ENCODE results near the gene ST6GALNAC1. TPM values are rescaled to one million over a fixed set of nuclear protein-coding genes. Genes with fewer than 3 reads are reported as not detected.

Gene ST6GALNAC1
- total and polyA plus RNA-seq, 12 donors: 1.9 to 7.3 (median 3.5) TPM

DNA sequence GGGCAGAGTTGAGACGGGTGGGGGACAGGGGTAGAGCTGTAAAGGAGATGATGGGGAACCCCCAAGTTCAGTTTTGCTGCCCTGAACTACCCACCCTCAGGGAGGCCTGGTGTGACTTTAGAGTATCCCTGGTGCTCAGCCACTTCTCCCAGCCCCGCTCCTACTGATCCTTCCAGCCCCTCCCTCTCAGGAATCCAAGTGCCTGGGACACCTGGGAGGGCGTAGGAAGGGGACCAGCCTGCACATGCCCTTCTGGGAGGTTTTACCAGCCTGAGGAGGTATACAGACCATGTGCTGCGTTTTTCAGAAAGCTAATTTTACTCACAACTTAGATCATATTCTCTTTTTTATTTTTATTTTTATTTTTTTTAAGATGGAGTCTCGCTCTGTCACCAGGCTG, 62.0 kb downstream of the ST6GALNAC1 start:
- Histone ChIP-seq H3K4me1 (peaks cover 0 to 22% (median 16%) of the 10 kb centered on the region in 9 donors), H3K4me3 (no peak overlapping the region), H3K27me3 (peaks cover 0 to 26% (median 0%) of the 10 kb centered on the region in 7 donors), H3K9me3 (no peaks in the 10 kb centered on the region), H3K27ac (no peak overlapping the region), H3K36me3 (no peaks in the 10 kb centered on the region)
- intact Hi-C loops (cut with DNase I): no loop called here
- WGBS, 2 donors: 88 to 91% methylated on average over 5 of the region's 5 CpGs
- TF ChIP-seq CTCF (IDR thresholded peaks at IDR 0.05): no peak
- ATAC-seq (no peak), DNase-seq (no peak)

GRCh38 chr17:76579281-76579680, 64.3 kb downstream of the ST6GALNAC1 start:
- intact Hi-C loops (cut with DNase I): no loop called here
- Histone ChIP-seq H3K27ac (no peak overlapping the region), H3K27me3 (peaks cover 0 to 4% (median 0%) of the 10 kb centered on the region in 7 donors), H3K9me3 (no peaks in the 10 kb centered on the region), H3K36me3 (no peaks in the 10 kb centered on the region), H3K4me3 (no peak overlapping the region), H3K4me1 (peaks cover 0 to 5% (median 0%) of the 10 kb centered on the region in 9 donors)
- WGBS, 2 donors: 93 to 100% methylated on average over 2 of the region's 2 CpGs
- TF ChIP-seq CTCF (IDR thresholded peaks at IDR 0.05): no peak
- DNase-seq (no peak), ATAC-seq (no peak)

- H3K4me1 ChIP-seq: peaks cover 0 to 5% (median 0%) of the 10 kb centered on the region in 9 donors
- no peaks in the 10 kb centered on the region for H3K36me3 ChIP-seq
- no peak for ATAC-seq
- H3K9me3 ChIP-seq: no peaks in the 10 kb centered on the region
- H3K27me3 ChIP-seq: no peaks in the 10 kb centered on the region
- WGBS, 2 donors: 81 to 88% methylated on average over 5 of the region's 5 CpGs
- H3K4me3 ChIP-seq: no peak overlapping the region
- no peak for DNase-seq
- no peak for TF ChIP-seq CTCF (IDR thresholded peaks at IDR 0.05)
- intact Hi-C loops (cut with DNase I): no loop called here
- H3K27ac ChIP-seq: no peak overlapping the region
Measured at GRCh38 chr17:76578376-76578775, 65.2 kb downstream of the ST6GALNAC1 start.

- DNase-seq: no peak
- no peaks in the 10 kb centered on the region for H3K27me3 ChIP-seq
- no peak for TF ChIP-seq CTCF (IDR thresholded peaks at IDR 0.05)
- H3K4me3 ChIP-seq: no peak overlapping the region
- no peak for ATAC-seq
- no peaks in the 10 kb centered on the region for H3K36me3 ChIP-seq
- H3K4me1 ChIP-seq: peaks cover 0 to 5% (median 0%) of the 10 kb centered on the region in 9 donors
- intact Hi-C loops (cut with DNase I): no loop called here
- WGBS, 2 donors: 94 to 99% methylated on average over 7 of the region's 7 CpGs
- H3K27ac ChIP-seq: no peak overlapping the region
- H3K9me3 ChIP-seq: no peaks in the 10 kb centered on the region
Measured at GRCh38 chr17:76577876-76578275, 65.7 kb downstream of the ST6GALNAC1 start.

All from heart right ventricle (tissue), 16 donors.